ENCODE data around the gene ARHGAP44.

The ARHGAP44 gene

GRCh38 chr17:12759090-12759489 lies 30.2 kb upstream of the ARHGAP44 start:
- Histone ChIP-seq H3K27me3 (ENCODE audit: insufficient read depth, insufficient read length) (no peaks in the 10 kb centered on the region), H3K36me3 (ENCODE audit: insufficient read depth, insufficient read length, low read length) (no peaks in the 10 kb centered on the region), H3K9ac (ENCODE audit: insufficient read length, low read depth) (no peak overlapping the region), H3K4me3 (ENCODE audit: insufficient read length, low read depth) (no peak overlapping the region), H3K9me3 (ENCODE audit: insufficient read depth, low read length) (no peaks in the 10 kb centered on the region), H3K4me1 (ENCODE audit: insufficient read depth, insufficient read length) (no peaks in the 10 kb centered on the region)
- DNase-seq (ENCODE audit: low read depth, low spot score), result no peak
- TF ChIP-seq SUZ12 (IDR thresholded peaks at IDR 0.05; ENCODE audit: extremely low read depth, insufficient read depth, insufficient read length) (no peak), ZNF274 (IDR thresholded peaks at IDR 0.05; ENCODE audit: low read depth, low read length) (no peak), YY1 (IDR thresholded peaks at IDR 0.05; ENCODE audit: insufficient read depth, insufficient read length) (no peak)

DNA sequence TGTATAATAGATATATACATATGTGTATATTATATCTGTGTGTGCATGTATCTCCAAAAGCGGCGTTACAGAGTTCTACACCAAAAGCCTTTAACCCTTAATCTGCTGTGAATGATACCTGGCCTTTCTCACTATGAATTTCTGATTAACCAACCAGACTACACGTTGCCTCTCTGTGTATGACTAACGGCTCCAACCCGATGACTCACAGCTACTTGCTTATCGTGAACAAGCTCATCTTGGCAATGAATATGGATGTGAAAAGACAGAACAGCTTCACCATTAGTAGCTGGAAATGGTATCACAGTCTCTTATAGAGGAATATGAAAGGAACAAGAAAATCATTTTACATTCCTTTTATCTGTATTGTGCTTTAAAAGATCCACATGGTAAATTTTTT lies 23.8 kb upstream of the ARHGAP44 start:
- DNase-seq (ENCODE audit: low read depth, low spot score), result no peak
- H3K36me3 ChIP-seq (ENCODE audit: insufficient read depth, insufficient read length, low read length), result no peaks in the 10 kb centered on the region
- no peak for TF ChIP-seq ZNF274 (IDR thresholded peaks at IDR 0.05; ENCODE audit: low read depth, low read length)
- TF ChIP-seq SUZ12 (IDR thresholded peaks at IDR 0.05; ENCODE audit: extremely low read depth, insufficient read depth, insufficient read length), result no peak
- no peak for TF ChIP-seq YY1 (IDR thresholded peaks at IDR 0.05; ENCODE audit: insufficient read depth, insufficient read length)

GRCh38 chr17:12768255-12768654 lies 21.0 kb upstream of the ARHGAP44 start:
- Histone ChIP-seq H3K27me3 (ENCODE audit: insufficient read depth, insufficient read length) (no peaks in the 10 kb centered on the region), H3K4me3 (ENCODE audit: insufficient read length, low read depth) (no peak overlapping the region), H3K9ac (ENCODE audit: insufficient read length, low read depth) (no peak overlapping the region), H3K9me3 (ENCODE audit: insufficient read depth, low read length) (no peaks in the 10 kb centered on the region), H3K36me3 (ENCODE audit: insufficient read depth, insufficient read length, low read length) (no peaks in the 10 kb centered on the region), H3K4me1 (ENCODE audit: insufficient read depth, insufficient read length) (no peaks in the 10 kb centered on the region)
- no peak for DNase-seq (ENCODE audit: low read depth, low spot score)
- no peak for TF ChIP-seq SUZ12 (IDR thresholded peaks at IDR 0.05; ENCODE audit: extremely low read depth, insufficient read depth, insufficient read length)
- TF ChIP-seq ZNF274 (IDR thresholded peaks at IDR 0.05; ENCODE audit: low read depth, low read length), result no peak
- TF ChIP-seq YY1 (IDR thresholded peaks at IDR 0.05; ENCODE audit: insufficient read depth, insufficient read length), result no peak

More for the DNA sequence above, 23.8 kb upstream of the ARHGAP44 start:
- no peaks in the 10 kb centered on the region for H3K9me3 ChIP-seq (ENCODE audit: insufficient read depth, low read length)
- H3K4me1 ChIP-seq (ENCODE audit: insufficient read depth, insufficient read length), result no peaks in the 10 kb centered on the region
- H3K4me3 ChIP-seq (ENCODE audit: insufficient read length, low read depth), result no peak overlapping the region
- no peak overlapping the region for H3K9ac ChIP-seq (ENCODE audit: insufficient read length, low read depth)
- no peaks in the 10 kb centered on the region for H3K27me3 ChIP-seq (ENCODE audit: insufficient read depth, insufficient read length)

GRCh38 chr17:12769981-12770380 lies 19.3 kb upstream of the ARHGAP44 start:
- no peak for DNase-seq (ENCODE audit: low read depth, low spot score)

GRCh38 chr17:12773153-12773552 lies 16.1 kb upstream of the ARHGAP44 start:
- Histone ChIP-seq H3K36me3 (ENCODE audit: insufficient read depth, insufficient read length, low read length) (no peaks in the 10 kb centered on the region), H3K4me1 (ENCODE audit: insufficient read depth, insufficient read length) (no peaks in the 10 kb centered on the region), H3K27me3 (ENCODE audit: insufficient read depth, insufficient read length) (no peaks in the 10 kb centered on the region), H3K4me3 (ENCODE audit: insufficient read length, low read depth) (no peak overlapping the region), H3K9ac (ENCODE audit: insufficient read length, low read depth) (no peak overlapping the region), H3K9me3 (ENCODE audit: insufficient read depth, low read length) (no peaks in the 10 kb centered on the region)
- no peak for DNase-seq (ENCODE audit: low read depth, low spot score)
- TF ChIP-seq ZNF274 (IDR thresholded peaks at IDR 0.05; ENCODE audit: low read depth, low read length) (no peak), SUZ12 (IDR thresholded peaks at IDR 0.05; ENCODE audit: extremely low read depth, insufficient read depth, insufficient read length) (no peak), YY1 (IDR thresholded peaks at IDR 0.05; ENCODE audit: insufficient read depth, insufficient read length) (no peak)

More at GRCh38 chr17:12769981-12770380, 19.3 kb upstream of the ARHGAP44 start:
- H3K27me3 ChIP-seq (ENCODE audit: insufficient read depth, insufficient read length), result no peaks in the 10 kb centered on the region
- H3K4me3 ChIP-seq (ENCODE audit: insufficient read length, low read depth), result no peak overlapping the region
- no peaks in the 10 kb centered on the region for H3K36me3 ChIP-seq (ENCODE audit: insufficient read depth, insufficient read length, low read length)
- no peak overlapping the region for H3K9ac ChIP-seq (ENCODE audit: insufficient read length, low read depth)
- TF ChIP-seq YY1 (IDR thresholded peaks at IDR 0.05; ENCODE audit: insufficient read depth, insufficient read length), result no peak
- TF ChIP-seq ZNF274 (IDR thresholded peaks at IDR 0.05; ENCODE audit: low read depth, low read length), result no peak
- TF ChIP-seq SUZ12 (IDR thresholded peaks at IDR 0.05; ENCODE audit: extremely low read depth, insufficient read depth, insufficient read length), result no peak
- H3K4me1 ChIP-seq (ENCODE audit: insufficient read depth, insufficient read length), result no peaks in the 10 kb centered on the region
- no peaks in the 10 kb centered on the region for H3K9me3 ChIP-seq (ENCODE audit: insufficient read depth, low read length)

GRCh38 chr17:12789075-12789480 lies 220 bp upstream of the ARHGAP44 start:
- TF ChIP-seq YY1 (IDR thresholded peaks at IDR 0.05; ENCODE audit: insufficient read depth, insufficient read length) (no peak), SUZ12 (IDR thresholded peaks at IDR 0.05; ENCODE audit: extremely low read depth, insufficient read depth, insufficient read length) (no peak), ZNF274 (IDR thresholded peaks at IDR 0.05; ENCODE audit: low read depth, low read length) (no peak)

DNA sequence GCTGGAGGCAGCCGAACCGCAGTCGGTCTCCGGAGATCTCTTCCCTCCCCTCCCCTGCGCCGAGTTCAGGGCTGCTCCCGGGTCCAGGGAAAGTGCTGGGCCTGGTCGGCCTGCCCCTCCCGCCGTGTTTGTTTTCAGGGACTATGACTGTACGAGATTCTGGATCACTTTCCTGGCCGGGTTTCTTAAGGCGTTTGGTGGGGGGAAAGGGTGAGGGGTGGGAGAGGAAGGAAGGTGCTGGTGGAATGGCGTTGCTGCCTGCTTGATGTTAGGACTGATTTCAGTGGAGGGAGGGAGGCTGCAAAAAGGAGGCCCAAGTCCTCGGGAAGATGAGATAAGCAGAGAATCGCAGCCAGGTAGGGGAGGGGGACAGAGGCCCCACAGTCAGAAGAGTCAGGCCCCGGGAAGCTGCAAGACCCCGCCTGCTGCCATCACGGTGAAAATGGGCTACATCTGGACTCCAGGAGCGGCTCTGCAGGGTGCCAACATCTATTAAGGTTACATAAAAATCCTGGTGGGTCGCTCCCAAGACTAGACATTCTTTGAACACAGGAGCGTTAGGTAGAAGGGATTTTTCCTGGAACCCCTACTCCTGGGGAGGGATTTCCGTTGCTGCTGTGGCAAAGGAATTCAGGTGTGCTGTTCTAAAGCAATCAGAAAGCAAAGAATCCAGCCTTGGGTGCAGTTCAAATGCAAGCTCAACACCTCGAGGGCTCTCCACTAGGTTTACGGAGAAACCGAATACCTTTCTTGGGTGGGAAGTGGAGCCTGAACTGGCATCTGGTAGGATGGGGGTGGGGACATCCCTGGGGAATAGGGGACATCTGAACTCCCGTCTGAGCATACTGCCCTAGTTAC lies 1.2 kb downstream of the ARHGAP44 start:
- Histone ChIP-seq H3K4me3 (ENCODE audit: insufficient read length, low read depth) (peak overlapping the region; percentile 88), H3K9ac (ENCODE audit: insufficient read length, low read depth) (peak overlapping the region; percentile 80), H3K9me3 (ENCODE audit: insufficient read depth, low read length) (no peaks in the 10 kb centered on the region), H3K27me3 (ENCODE audit: insufficient read depth, insufficient read length) (peaks cover 15% of the 10 kb centered on the region), H3K36me3 (ENCODE audit: insufficient read depth, insufficient read length, low read length) (no peaks in the 10 kb centered on the region), H3K4me1 (ENCODE audit: insufficient read depth, insufficient read length) (no peaks in the 10 kb centered on the region)
- no peak for TF ChIP-seq ZNF274 (IDR thresholded peaks at IDR 0.05; ENCODE audit: low read depth, low read length)
- no peak for TF ChIP-seq YY1 (IDR thresholded peaks at IDR 0.05; ENCODE audit: insufficient read depth, insufficient read length)
- DNase-seq (ENCODE audit: low read depth, low spot score), result no peak

More at GRCh38 chr17:12789075-12789480, 220 bp upstream of the ARHGAP44 start:
- Histone ChIP-seq H3K4me3 (ENCODE audit: insufficient read length, low read depth) (peak overlapping the region; percentile 88), H3K4me1 (ENCODE audit: insufficient read depth, insufficient read length) (no peaks in the 10 kb centered on the region), H3K9ac (ENCODE audit: insufficient read length, low read depth) (no peak overlapping the region), H3K9me3 (ENCODE audit: insufficient read depth, low read length) (no peaks in the 10 kb centered on the region), H3K27me3 (ENCODE audit: insufficient read depth, insufficient read length) (peaks cover 15% of the 10 kb centered on the region), H3K36me3 (ENCODE audit: insufficient read depth, insufficient read length, low read length) (no peaks in the 10 kb centered on the region)
- DNase-seq (ENCODE audit: low read depth, low spot score), result peak; percentile 44
